GM21367 (cell line): ENCODE results near the gene NACC2.
"Not testable (repeated sequence)": the region's sequence is repeated elsewhere in the genome, so short reads cannot be mapped to it uniquely, and the experiment has no call there.

Source experiments
- ATAC-seq: cut with Tn5 transposase; IDR thresholded peaks from one replicate; pipeline ENCODE4 v1.9.1; 2021; ENCODE audit not compliant: unreplicated experiment

NACC2 gene

GRCh38 chr9:136082496-136083361, 12.4 kb downstream of the NACC2 start:
- ATAC-seq = no peak

GRCh38 chr9:136081826-136082495, 13.1 kb downstream of the NACC2 start:
- no peak for ATAC-seq

GRCh38 chr9:136081113-136081825, 13.8 kb downstream of the NACC2 start:
- ATAC-seq = no peak

GRCh38 chr9:136080716-136081112, 14.4 kb downstream of the NACC2 start:
- ATAC-seq = no peak

GRCh38 chr9:136079916-136080246, 15.2 kb downstream of the NACC2 start:
- ATAC-seq = no peak

- ATAC-seq = no peak
Observed at GRCh38 chr9:136079211-136079915, 15.7 kb downstream of the NACC2 start.

GRCh38 chr9:136078498-136079011, 16.5 kb downstream of the NACC2 start:
- ATAC-seq = no peak

GRCh38 chr9:136078024-136078423, 17.1 kb downstream of the NACC2 start:
- no peak for ATAC-seq

- no peak for ATAC-seq
Observed at GRCh38 chr9:136077491-136077890, 17.6 kb downstream of the NACC2 start.

GRCh38 chr9:136075881-136076678, 19.0 kb downstream of the NACC2 start:
- no peak for ATAC-seq

- ATAC-seq = no peak
Observed at GRCh38 chr9:136075134-136075841, 19.8 kb downstream of the NACC2 start.

- ATAC-seq = no peak
Observed at GRCh38 chr9:136074706-136075105, 20.4 kb downstream of the NACC2 start.

- no peak for ATAC-seq
Observed at GRCh38 chr9:136062657-136063439, 32.2 kb downstream of the NACC2 start.

GRCh38 chr9:136061916-136062315, 33.2 kb downstream of the NACC2 start:
- not testable (repeated sequence) for ATAC-seq

GRCh38 chr9:136061405-136061804, 33.7 kb downstream of the NACC2 start:
- ATAC-seq = no peak

GRCh38 chr9:136060671-136061371, 34.3 kb downstream of the NACC2 start:
- ATAC-seq = no peak

GRCh38 chr9:136059851-136060670, 35.0 kb downstream of the NACC2 start:
- ATAC-seq = no peak
